GOT3 (cell line): ENCODE data around the gene SERPINA5.

Experiments used
- DNase-seq: peaks from one replicate; lab custom pipeline; 2025; ENCODE audit warnings: mixed read lengths; lab: John Stamatoyannopoulos, UW

SERPINA5 gene, protein sequence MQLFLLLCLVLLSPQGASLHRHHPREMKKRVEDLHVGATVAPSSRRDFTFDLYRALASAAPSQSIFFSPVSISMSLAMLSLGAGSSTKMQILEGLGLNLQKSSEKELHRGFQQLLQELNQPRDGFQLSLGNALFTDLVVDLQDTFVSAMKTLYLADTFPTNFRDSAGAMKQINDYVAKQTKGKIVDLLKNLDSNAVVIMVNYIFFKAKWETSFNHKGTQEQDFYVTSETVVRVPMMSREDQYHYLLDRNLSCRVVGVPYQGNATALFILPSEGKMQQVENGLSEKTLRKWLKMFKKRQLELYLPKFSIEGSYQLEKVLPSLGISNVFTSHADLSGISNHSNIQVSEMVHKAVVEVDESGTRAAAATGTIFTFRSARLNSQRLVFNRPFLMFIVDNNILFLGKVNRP

DNA sequence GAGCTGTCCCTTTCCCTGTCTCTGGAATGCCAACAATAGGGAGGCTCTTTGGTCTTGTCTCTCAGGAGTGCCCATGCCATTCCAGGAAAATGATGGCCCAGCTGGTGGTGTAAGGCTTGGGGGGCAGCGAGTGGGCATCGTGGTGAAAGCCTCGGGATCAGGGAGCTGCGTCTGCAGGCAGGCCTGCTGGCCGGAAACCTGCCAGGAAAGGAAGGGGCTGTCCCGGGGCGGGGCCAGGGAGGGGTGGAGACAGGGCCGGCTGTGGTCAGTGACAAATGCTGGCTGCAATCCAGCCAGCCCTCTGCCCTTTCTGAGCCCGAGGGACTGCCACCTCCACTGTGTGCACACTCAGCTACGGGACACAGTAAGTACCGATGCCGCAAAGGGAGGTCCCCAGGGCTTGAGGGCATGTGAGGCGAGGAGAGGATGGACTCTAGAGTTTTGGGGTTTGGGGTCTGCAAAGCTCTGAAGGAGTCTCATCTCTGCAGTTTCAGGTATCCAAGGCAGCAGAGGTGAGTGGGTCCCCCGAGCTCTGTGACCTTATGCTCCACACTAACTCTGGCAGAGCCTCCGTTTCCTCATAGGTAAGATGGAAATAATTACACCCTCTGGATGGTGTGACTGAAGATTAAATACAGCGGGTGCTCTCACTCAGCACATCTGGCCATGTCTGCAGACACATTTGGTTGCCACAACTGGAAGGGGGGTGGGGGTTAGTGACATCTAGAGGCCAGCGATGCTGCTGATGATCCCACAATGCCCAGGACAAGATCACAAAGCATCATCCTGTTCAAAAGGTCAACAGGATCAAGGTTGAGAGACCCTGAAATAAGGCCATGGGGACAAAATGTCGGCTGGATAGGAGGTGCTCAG is at the start of gene SERPINA5:
SERPINA5 (plus strand) TSS at position 300 of the 873 bp plus-strand sequence. CDS start 5,937 bp downstream, outside the sequence.
- no peak for DNase-seq

DNA sequence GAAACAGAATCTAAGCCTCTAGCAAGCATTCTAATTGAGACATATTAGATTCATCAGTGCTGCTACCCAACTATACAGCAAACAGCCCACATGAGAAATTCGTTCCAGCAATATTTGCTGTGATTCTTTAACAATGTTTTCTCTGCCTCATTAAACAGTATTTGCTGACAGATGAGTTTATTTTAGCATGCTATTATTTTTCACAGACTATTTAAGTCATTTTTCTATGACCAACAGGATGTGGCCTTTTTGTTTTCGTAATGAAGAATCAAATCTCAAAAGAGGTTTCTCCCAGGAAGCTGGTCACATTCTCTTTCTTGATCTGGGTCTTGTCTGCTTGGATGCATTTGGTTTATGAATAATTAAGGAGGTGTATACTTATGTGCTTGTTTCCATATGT is 48.8 kb upstream of the SERPINA5 start:
- no peak for DNase-seq

DNA sequence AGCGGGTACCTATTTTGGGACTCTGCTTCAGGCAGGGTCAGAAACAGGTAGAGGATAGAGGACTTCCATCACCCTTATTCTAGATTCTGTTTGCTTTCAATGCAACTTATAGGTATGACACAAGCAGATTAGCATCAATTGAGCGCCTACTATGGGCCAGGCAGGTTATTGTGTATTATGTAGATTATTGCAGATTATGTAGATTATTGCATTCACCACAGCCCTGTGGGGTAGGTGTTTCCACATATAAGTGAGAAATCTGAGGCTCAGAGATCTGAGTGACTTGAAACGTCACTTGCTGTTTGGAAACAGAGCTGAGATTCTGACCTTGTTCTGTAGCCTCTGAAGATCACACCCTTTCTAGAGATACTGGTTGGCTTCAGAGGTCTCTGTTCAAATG is 45.7 kb upstream of the SERPINA5 start:
- no peak for DNase-seq

- no peak for DNase-seq
Measured at GRCh38 chr14:94536836-94537235, 44.4 kb upstream of the SERPINA5 start.

DNA sequence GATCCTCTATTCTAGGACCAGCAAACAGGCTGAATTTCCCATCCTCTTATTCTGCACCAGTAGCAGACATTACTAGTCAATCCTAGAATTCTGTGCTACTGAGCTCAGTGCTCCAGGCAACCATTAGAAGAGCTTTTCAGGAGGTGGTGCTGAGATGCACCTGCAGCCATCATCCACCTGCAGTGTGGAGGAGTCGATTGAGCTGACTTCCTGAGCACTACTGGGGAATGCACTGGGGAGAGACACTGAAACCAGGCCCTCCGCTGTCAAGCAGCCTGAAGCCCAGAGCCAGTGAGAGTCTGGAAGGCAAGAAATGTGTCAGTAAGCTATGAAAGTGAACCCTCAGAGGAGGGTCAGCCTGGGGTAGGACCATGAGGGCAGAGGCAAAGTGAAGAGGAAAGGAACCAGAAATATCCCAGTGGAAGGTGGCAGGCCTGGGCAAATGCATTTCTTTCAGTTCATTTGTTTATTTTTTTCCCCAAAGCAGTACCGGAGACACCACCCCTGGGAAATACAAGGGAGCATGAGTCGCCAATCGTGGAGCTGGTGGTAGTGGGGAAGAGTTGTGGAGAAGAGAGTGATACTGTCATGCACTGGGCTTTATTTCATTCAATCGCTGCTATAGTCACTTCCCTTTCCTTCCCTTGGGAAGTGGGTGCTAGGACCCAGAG is 43.0 kb upstream of the SERPINA5 start:
- DNase-seq = no peak

- no peak for DNase-seq
Measured at GRCh38 chr14:94539181-94539580, 42.0 kb upstream of the SERPINA5 start.

GRCh38 chr14:94540031-94540794 is 41.0 kb upstream of the SERPINA5 start:
- no peak for DNase-seq

GRCh38 chr14:94541234-94541975 is 39.8 kb upstream of the SERPINA5 start:
- DNase-seq = no peak

DNA sequence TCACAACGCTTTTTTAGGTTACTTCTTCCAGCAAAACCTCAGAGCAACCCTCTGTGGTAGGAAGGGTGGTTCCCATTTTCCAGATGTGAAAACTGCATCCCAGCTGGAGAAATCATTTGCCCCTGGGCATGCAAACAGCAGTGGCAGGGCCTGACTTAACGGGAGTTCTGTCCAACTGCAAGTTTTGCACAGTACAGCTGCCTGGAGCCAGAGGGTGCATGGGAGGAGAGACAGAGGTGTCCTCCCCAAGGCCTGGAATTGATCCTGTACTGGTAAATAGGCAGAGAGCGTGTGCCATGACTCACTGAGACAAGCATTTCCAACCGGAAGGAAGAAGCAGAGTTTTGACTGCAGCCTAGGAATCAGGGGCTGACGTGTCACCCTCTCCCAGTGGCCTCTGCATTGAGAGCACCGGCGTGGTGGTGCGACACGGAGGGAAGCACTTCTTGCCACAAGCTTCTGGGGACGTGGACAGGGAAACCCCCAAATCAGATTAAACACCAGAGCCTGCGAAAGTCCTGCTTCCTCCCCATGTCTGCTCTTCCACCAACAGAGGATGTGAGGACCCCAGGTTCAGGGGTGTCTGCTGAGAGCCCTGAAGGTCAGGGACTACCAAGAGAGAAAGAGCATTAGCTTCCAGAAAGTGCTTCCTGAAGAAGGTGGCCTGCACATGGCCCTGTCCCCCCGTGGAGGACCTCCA is 39.0 kb upstream of the SERPINA5 start:
- DNase-seq = no peak

GRCh38 chr14:94542811-94543440 is 38.3 kb upstream of the SERPINA5 start:
- no peak for DNase-seq

GRCh38 chr14:94543449-94544124 is 37.6 kb upstream of the SERPINA5 start:
- no peak for DNase-seq

DNA sequence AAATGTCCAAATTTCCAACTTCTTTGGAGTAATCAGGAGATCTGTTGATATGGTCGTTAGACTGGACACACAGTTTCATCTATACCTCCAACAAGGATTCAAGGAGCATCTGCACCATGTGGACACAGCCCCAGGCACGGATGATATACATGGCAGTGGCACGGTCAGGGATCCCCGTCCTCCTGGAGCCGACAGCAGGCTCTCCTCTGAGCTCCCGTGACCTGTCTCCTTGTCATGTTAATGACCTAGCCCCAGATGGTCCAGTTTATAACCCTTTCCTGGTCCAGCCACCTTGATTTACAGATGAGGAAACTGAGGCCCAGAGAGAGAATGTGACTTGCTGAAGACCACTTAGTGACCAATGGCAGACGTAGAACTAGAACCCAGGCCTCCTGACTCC is 36.5 kb upstream of the SERPINA5 start:
- DNase-seq = no peak

GRCh38 chr14:94545131-94545841 is 35.9 kb upstream of the SERPINA5 start:
- no peak for DNase-seq

- no peak for DNase-seq
Measured at GRCh38 chr14:94547151-94547680, 34.0 kb upstream of the SERPINA5 start.

GRCh38 chr14:94547726-94548125 is 33.5 kb upstream of the SERPINA5 start:
- no peak for DNase-seq

DNA sequence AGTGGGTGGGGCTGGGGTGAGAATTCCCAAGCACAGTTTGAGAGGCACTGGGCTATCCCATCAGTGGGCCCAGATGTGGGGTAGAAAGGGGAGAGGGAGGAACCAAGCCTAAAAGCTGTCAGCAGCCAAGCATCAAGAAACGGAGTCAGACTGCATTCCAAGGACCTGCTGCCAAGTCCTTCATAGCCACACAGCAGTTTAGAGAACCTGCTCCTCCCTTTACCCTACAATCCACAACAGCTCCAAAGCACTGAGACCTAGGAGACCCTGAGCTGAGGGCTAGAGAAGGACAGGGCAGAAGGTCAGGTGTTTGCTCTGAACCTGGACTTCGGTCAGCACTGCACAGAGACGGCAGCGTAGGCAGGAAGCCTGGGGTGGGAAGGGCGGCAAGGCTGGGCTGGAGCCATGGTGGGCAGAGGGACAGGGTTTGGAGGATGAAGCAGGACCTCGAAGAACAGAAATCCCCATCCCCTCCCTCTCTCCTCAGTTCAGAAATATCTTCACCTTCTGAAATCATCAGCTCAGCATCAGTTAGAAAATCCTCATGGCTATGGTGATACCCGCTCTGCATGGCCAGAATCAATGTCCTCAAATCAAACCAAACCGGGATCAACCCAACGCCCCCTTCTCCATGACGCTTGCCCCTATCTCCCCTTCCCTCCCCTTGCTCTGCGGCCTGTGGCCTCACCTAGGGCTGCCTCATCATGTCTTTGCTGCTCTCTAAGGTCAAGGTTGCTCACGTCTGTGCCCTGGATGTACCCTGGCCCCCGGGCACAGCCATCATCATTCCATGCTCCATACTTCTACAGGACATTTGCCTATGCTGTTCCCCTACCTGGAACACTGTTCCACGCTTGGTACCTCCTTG is 32.9 kb upstream of the SERPINA5 start:
- no peak for DNase-seq
